PC-3 (cell line): ENCODE measurements around the gene SRRM3. TPM values are rescaled to one million over a fixed set of nuclear protein-coding genes. Genes with fewer than 3 reads are reported as not detected.

Experiments
- ATAC-seq: fragments of 200-7000 bp; cut with Tn5 transposase; 2 replicates; pipeline ENCODE4 v1.9.1; 2020; ENCODE audit warnings: mild to moderate bottlenecking, moderate library complexity
- BruUV-seq: library from RNA; stranded (reverse); fragments of 400-500 nt; replicated peaks from 2 replicates; lab custom pipeline; 2021; lab: Mats Ljungman, UMichigan
- CTCF ChIA-PET: fragments of 300-600 bp; sonication (Branson Sonifier 250); formaldehyde crosslinking; loops from one replicate; lab custom pipeline; 2022; ENCODE audit warnings: antibody characterized with exemption; lab: Charles Lee
- POLR2A ChIA-PET: fragments of 300-600 bp; sonication (Branson Sonifier 250); formaldehyde crosslinking; loops from one replicate; lab custom pipeline; 2022; ENCODE audit warnings: antibody characterized with exemption; ENCODE audit not compliant: unreplicated experiment; lab: Charles Lee
- DNase-seq: peaks from one replicate; pipeline ENCODE4 v3.0.0-alpha.2; 2015
- H2AFZ ChIP-seq: fragments of 300-600 bp; sonication (generic); 2 replicates; pipeline ENCODE4 v1.6.0; 2016; ENCODE audit warnings: antibody characterized with exemption, low read length
- H3F3A ChIP-seq: fragments of 300-600 bp; sonication (generic); one replicate; pipeline ENCODE4 v1.6.0; 2017; ENCODE audit warnings: antibody characterized with exemption, low read length, control low read depth, mild to moderate bottlenecking; ENCODE audit not compliant: unreplicated experiment
- H3K27ac ChIP-seq: fragments of 300-600 bp; sonication (generic); 2 replicates; pipeline ENCODE4 v1.5.1; 2016; ENCODE audit warnings: mild to moderate bottlenecking, low read length
- H3K27me3 ChIP-seq: fragments of 300-600 bp; sonication (generic); 2 replicates; pipeline ENCODE4 v1.6.1; 2016; ENCODE audit warnings: low read length, mixed read lengths
- H3K36me3 ChIP-seq: fragments of 300-600 bp; sonication (generic); 2 replicates; pipeline ENCODE4 v1.6.1; 2016; ENCODE audit warnings: low read depth, mixed run types, low read length, mixed read lengths
- H3K4me1 ChIP-seq: fragments of 300-600 bp; sonication (generic); 2 replicates; pipeline ENCODE4 v1.5.1; 2016; ENCODE audit warnings: low read length; ENCODE audit not compliant: insufficient read depth
- H3K4me2 ChIP-seq: fragments of 300-600 bp; sonication (generic); 2 replicates; pipeline ENCODE4 v1.6.0; 2016; ENCODE audit warnings: low read length
- H3K4me3 ChIP-seq: fragments of 300-600 bp; sonication (generic); 2 replicates; pipeline ENCODE4 v1.5.1; 2016; ENCODE audit warnings: mild to moderate bottlenecking, low read length, mixed read lengths
- H3K79me2 ChIP-seq: fragments of 300-600 bp; sonication (generic); 2 replicates; pipeline ENCODE4 v1.6.1; 2017; ENCODE audit warnings: low read length, mixed read lengths
- H3K9ac ChIP-seq: fragments of 300-600 bp; sonication (generic); 2 replicates; pipeline ENCODE4 v1.6.0; 2016; ENCODE audit warnings: mild to moderate bottlenecking, low read length
- H3K9me2 ChIP-seq: fragments of 300-600 bp; sonication (generic); replicated peaks from 2 replicates; pipeline ENCODE4 v1.6.1; 2016; ENCODE audit warnings: mixed run types, low read length, mixed read lengths
- H3K9me3 ChIP-seq: fragments of 300-600 bp; sonication (generic); 2 replicates; pipeline ENCODE4 v1.6.1; 2016; ENCODE audit warnings: low read length, mixed read lengths
- H4K20me1 ChIP-seq: fragments of 300-600 bp; sonication (generic); 2 replicates; pipeline ENCODE4 v1.6.1; 2016; ENCODE audit warnings: low read length, mixed read lengths
- CTCF ChIP-seq: fragments of 300-600 bp; sonication (generic); conservative IDR thresholded peaks from 2 replicates; pipeline ENCODE4 v1.5.1; 2017; ENCODE audit warnings: antibody characterized with exemption, low read depth, mild to moderate bottlenecking, low read length
- EZH2 ChIP-seq: fragments of 300-600 bp; sonication (generic); IDR thresholded peaks from one replicate; pipeline ENCODE4 v1.6.1; 2017; ENCODE audit warnings: antibody characterized with exemption, mild to moderate bottlenecking, low read length; ENCODE audit not compliant: unreplicated experiment
- EZH2phosphoT487 ChIP-seq: fragments of 300-600 bp; sonication (generic); IDR thresholded peaks from 2 replicates; pipeline ENCODE4 v1.6.1; 2018; ENCODE audit warnings: mild to moderate bottlenecking, antibody characterized with exemption, low read length, borderline replicate concordance
- intact Hi-C: fragments of 100-400 bp; cut with micrococcal nuclease; formaldehyde crosslinking; loops from 2 replicates; pipeline ENCODE4 v1.9.0; 2023
- total RNA-seq: library from RNA; depleted of rRNA; stranded (reverse); fragments of >200 nt; gene quantifications from 2 replicates; pipeline ENCODE4 v1.2.3, GENCODE V29; 2014

SRRM3 gene
- total RNA-seq, 1 experiment from 2014 or later = 0.66 TPM

DNA sequence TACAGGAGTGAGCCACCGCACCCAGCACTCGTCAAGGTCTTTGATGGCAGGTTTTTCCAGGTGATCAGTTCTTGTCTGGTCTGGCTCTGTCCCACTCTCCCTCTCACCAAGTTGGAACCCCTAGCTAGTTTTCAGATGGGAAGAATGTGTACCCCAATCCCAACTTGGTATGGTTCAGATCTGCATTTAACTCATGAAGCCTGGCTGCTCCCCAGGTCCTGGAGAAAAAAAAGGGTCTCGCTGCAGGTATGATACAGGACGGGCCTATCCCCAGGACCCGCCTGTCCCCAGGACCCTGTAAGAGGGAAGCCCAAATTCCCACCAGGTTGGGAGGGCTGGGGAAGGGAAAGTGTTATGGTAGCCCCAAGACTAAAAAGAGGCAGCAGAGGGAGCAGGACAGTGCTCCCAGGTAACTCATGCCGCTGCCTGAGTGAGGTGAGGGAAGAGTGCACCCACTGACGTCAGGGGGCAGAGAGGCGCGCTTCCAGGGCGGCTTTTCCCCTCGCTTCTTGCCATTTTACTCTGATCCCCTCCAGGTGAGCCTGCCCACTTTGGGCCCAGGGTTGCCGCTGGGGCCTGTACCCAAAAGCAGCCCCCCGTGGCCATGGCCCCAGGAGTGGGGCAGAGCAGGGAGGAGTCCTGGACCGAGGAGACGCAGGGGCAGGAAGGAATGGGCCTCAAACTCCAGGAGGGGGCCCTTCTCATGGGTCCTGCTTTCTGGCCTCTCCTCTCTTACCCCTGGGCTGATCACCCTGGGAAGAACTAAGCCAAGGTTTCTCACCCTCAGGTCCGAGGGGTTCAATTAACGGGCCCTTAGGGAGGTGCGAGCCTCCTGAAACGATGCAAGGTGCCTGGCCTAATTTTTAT is 36.4 kb upstream of the SRRM3 start:
- Histone ChIP-seq H3K4me1 (no peaks in the 10 kb centered on the region), H3K4me2 (no peak overlapping the region), H3K27me3 (no peaks in the 10 kb centered on the region), H3K9me3 (no peaks in the 10 kb centered on the region), H3K4me3 (no peak overlapping the region), H3K79me2 (no peaks in the 10 kb centered on the region), H3K9me2 (no peaks in the 10 kb centered on the region), H4K20me1 (no peaks in the 10 kb centered on the region), H3K27ac (no peak overlapping the region), H2AFZ (no peak overlapping the region), H3F3A (no peaks in the 10 kb centered on the region), H3K9ac (no peak overlapping the region), H3K36me3 (no peaks in the 10 kb centered on the region)
- TF ChIP-seq EZH2 (no peak), EZH2phosphoT487 (no peak)
- ChIA-PET POLR2A (no interaction called here), CTCF (no interaction called here)
- intact Hi-C loops = no loop called here
- DNase-seq (no peak), ATAC-seq (no peak)
- BruUV-seq = no TSS peak

DNA sequence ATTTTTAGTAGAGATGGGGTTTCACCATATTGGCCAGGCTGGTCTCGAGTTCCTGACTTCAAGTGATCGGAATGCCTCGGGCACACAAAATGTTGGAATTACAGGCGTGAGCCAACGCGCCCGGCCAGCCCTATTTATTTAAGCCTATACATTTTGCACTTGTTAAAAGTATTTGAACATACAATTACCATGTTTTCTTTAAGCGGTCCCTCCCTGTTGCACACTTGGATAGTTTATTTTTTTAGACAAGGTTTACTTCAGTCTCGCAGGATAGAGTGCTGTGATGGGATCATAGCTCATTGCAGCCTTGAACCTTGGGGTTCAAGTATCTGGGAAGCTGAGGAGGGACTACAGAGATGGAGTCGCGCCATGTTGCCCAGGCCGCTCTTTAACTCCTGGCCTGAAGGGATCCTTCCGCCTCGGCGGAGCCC is 35.7 kb upstream of the SRRM3 start:
- H3F3A ChIP-seq = no peaks in the 10 kb centered on the region
- no peaks in the 10 kb centered on the region for H3K4me1 ChIP-seq
- no peaks in the 10 kb centered on the region for H4K20me1 ChIP-seq
- TF ChIP-seq CTCF (no peak), EZH2phosphoT487 (no peak), EZH2 (no peak)
- peak overlapping the region; percentile 93 for H3K4me2 ChIP-seq
- TSS peak; percentile 97 for BruUV-seq
- H3K9me2 ChIP-seq = no peaks in the 10 kb centered on the region
- peak overlapping the region; percentile 84 for H3K4me3 ChIP-seq
- intact Hi-C loops = no loop called here
- peak overlapping the region; percentile 25; the same call in 1 of the 2 replicates for H3K27ac ChIP-seq
- no peaks in the 10 kb centered on the region for H3K27me3 ChIP-seq
- no peak for ATAC-seq
- no peaks in the 10 kb centered on the region for H3K9me3 ChIP-seq
- no peaks in the 10 kb centered on the region for H3K79me2 ChIP-seq
- H3K36me3 ChIP-seq = no peaks in the 10 kb centered on the region
- H3K9ac ChIP-seq = peak overlapping the region; percentile 71
- CTCF ChIA-PET = interaction anchor here (1.0 kb wide), 1 partner anchor 97 kb away, joined by 3 read pairs; no protein-coding TSS in a partner anchor
- DNase-seq = no peak
- POLR2A ChIA-PET = interaction anchor here (0.9 kb wide), 1 partner anchor 129 kb away, joined by 3 read pairs; no protein-coding TSS in a partner anchor
- H2AFZ ChIP-seq = peak overlapping the region; percentile 99

GRCh38 chr7:76166404-76167255 is 35.1 kb upstream of the SRRM3 start:
- H3F3A ChIP-seq = no peaks in the 10 kb centered on the region
- DNase-seq (peak; percentile 95), ATAC-seq (peak; percentile 92)
- peak overlapping the region; percentile 71 for H3K9ac ChIP-seq
- ChIA-PET CTCF (interaction anchor here (0.6 to 1.0 kb wide), 3 partner anchors 15 to 96 kb away, joined by 3 to 5 read pairs (median 3); no protein-coding TSS in a partner anchor), POLR2A (interaction anchor here (0.6 to 0.9 kb wide), 7 partner anchors 79 to 303 kb away, joined by 3 to 4 read pairs (median 3); no protein-coding TSS in a partner anchor)
- no peaks in the 10 kb centered on the region for H3K79me2 ChIP-seq
- H3K4me1 ChIP-seq = no peaks in the 10 kb centered on the region
- intact Hi-C loops = no loop called here
- no peaks in the 10 kb centered on the region for H3K9me2 ChIP-seq
- H3K36me3 ChIP-seq = no peaks in the 10 kb centered on the region
- H2AFZ ChIP-seq = peak overlapping the region; percentile 99
- H3K9me3 ChIP-seq = no peaks in the 10 kb centered on the region
- BruUV-seq = TSS peak; percentile 99
- peak overlapping the region; percentile 93 for H3K4me2 ChIP-seq
- no peak for TF ChIP-seq CTCF
- TF ChIP-seq EZH2 = no peak
- no peak for TF ChIP-seq EZH2phosphoT487
- no peaks in the 10 kb centered on the region for H4K20me1 ChIP-seq
- peak overlapping the region; percentile 84 for H3K4me3 ChIP-seq
- peak overlapping the region; percentile 25; the same call in 1 of the 2 replicates for H3K27ac ChIP-seq
- H3K27me3 ChIP-seq = no peaks in the 10 kb centered on the region
